HTR-8/SVneo (cell line): Measurements from ENCODE around the gene AFG3L2.

Experiments
- DNase-seq: peaks from one replicate; pipeline ENCODE4 v3.0.0; 2011; ENCODE audit warnings: low spot score, mixed read lengths; ENCODE audit not compliant: insufficient read length
- FAIRE-seq: peaks from 2 replicates; lab custom pipeline; 2011; peaks lifted over from hg19 to GRCh38; lab: Jason Lieb, UNC

Gene AFG3L2

DNA sequence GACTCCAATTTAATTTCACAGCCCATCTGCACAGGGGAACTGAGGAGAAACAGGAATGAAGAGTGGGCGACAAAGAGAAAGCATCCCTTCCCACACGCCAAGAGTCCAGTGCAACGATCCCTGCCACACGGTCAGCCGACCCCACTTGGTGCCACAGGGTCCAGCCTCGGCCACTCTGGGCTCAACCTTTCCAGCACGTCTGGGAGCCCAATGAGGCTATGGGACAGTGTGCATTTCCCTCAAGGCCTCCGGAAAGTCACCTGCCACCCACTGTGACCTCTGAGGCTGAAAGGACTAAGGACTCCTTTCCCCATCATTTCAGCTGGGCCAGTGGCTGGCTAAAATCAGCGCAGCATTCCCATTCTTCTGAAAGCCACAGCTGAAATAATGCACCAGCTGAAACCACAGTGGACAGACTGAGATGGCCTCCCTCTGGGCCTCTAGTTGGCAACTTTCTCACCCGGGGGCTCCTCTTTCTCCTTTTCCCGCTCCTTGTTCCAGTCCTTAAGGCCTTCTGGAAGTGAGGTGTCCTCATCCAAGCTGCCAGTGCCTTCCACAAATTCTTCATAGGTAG, 47.8 kb downstream of the AFG3L2 start:
- DNase-seq, result no peak
- no peak for FAIRE-seq

DNA sequence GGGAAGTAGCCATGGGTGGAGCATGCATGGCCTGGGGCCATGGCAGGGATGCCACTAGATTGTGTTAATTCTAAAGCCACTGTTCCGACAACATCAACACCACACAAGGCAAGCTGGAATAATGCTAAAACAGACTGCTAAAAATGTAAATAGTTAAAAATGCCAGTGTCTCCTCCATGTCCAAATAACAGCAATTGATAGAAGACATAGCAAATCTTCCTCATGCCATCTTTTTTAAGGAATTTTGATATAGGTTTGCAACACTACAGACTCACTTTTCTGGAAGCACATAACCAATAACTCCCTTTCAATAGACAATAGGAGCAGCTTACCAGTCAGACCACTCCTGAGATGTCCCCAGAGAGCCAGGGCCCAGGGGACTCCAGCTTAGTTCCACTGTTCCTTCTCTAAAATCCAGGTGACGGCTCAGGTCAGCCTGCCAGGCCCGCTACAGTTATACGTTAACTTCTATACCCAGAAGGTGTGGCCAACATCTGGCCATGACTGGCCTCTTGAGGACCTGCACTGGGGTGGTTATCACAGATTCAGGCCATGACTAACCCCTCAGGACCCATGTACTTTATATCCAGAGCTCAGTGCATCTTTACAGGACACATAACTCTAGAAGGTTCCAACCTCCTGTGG, 48.7 kb downstream of the AFG3L2 start:
- DNase-seq (no peak), FAIRE-seq (no peak)

DNA sequence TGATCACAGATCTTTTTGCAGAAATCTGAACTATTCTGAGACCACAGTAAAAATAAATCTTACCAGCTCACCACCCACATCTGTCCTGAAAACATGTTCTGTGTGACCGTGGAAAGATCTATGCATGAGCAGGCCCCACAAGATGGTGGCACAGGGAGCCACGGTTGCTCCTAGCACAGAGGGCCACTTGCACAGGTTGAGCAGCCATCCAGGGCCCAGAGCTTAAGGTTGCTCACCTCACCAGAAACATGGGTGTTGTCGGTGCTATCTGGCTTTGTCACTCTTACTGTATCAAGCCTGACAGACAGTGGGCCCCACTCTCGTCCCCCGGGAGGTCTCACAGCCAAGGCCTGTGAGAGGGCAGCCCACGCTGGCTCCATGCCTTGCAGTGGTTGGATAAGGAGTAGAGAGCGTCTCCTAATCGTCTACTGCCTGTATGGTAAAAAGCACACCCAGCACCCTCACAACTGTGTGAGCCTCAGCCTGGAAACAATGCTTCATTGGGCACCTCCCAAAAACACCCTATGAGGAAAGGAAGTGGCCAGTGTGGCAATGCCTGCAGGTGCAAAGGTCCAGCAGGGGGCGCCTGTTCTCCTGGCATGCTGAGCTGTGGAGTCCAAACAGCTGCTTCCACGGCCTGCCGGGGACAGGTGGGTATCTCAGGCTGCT, 49.4 kb downstream of the AFG3L2 start:
- DNase-seq (peak; percentile 75), FAIRE-seq (peak; percentile 26)

DNA sequence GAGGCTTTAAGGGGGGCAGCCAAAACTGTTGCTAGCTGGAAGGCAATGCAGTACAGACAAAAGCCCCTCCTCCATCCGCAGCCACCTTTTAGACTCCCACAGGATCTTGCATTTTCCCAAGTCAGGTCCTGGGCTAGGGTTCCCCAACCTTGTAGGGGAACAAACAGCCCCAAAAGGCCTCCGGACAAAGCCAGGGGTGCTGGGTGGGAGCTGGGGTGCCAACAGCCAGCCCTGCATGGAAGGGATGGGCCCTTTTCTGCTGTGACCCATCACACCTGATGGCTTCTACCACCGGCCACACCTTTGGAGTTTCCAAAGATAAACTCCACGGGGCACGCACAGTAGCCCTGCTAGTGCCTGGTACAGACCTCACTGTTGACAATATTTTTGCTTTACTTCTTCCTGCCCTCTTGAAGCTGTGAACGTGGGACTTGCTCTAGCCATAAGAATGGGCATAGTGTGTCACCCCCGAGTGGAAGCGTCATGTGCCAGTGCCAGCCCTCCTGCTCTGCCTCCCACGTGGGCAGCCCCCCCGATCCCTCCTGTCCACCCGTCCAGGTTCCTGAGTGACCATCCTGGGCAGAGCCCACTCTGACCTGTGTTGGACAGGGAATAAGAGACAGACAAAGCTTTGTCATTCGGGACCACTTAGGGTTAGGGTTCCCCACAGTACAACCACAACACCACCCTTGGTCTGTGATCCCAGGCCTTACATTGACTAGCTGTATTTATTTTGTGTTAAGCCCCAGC, 50.1 kb downstream of the AFG3L2 start:
- no peak for FAIRE-seq
- DNase-seq, result no peak

DNA sequence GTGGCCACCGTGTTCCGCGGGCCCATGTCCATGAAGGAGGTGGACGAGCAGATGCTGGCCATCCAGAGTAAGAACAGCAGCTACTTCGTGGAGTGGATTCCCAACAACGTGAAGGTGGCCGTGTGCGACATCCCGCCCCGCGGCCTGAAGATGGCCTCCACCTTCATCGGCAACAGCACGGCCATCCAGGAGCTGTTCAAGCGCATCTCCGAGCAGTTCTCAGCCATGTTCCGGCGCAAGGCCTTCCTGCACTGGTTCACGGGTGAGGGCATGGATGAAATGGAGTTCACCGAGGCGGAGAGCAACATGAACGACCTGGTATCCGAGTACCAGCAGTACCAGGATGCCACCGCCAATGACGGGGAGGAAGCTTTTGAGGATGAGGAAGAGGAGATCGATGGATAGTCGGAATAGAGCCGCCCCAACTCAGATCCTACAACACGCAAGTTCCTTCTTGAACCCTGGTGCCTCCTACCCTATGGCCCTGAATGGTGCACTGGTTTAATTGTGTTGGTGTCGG, 51.2 kb downstream of the AFG3L2 start:
- DNase-seq (no peak), FAIRE-seq (no peak)

DNA sequence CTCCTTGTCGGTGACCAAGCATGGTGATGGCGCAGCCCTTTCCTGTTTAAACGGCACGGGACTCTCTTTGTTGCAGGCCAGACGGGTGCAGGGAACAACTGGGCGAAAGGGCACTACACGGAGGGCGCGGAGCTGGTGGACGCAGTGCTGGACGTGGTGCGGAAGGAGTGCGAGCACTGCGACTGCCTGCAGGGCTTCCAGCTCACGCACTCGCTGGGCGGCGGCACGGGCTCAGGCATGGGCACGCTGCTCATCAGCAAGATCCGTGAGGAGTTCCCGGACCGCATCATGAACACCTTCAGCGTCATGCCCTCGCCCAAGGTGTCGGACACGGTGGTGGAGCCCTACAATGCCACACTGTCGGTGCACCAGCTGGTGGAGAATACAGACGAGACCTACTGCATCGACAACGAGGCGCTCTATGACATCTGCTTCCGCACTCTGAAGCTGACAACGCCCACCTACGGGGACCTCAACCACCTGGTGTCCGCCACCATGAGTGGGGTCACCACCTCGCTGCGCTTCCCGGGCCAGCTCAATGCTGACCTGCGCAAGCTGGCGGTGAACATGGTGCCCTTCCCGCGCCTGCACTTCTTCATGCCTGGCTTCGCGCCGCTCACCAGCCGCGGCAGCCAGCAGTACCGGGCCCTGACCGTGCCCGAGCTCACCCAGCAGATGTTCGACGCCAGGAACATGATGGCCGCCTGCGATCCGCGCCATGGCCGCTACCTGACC, 51.9 kb downstream of the AFG3L2 start:
- no peak for FAIRE-seq
- no peak for DNase-seq

DNA sequence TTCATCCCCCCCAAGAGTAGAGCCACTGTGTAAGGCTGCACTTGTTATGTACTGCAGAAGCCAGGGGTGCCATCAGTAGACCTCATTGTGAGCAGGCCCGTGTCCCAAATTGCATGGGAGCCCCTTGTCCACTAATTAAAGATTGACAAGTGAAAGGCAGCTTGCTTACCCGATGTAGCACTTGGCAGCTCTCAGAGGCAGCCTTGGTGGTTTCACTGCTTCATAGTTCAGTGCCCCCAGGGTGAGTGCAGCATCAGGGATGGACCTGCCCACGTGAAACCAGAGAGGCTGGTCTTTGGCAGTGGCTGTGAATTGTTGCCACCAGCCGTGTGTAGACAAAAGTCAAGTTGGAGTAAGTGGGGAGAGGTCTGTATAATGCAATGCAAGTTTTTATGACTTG, 55.7 kb downstream of the AFG3L2 start:
- FAIRE-seq (no peak), DNase-seq (no peak)

DNA sequence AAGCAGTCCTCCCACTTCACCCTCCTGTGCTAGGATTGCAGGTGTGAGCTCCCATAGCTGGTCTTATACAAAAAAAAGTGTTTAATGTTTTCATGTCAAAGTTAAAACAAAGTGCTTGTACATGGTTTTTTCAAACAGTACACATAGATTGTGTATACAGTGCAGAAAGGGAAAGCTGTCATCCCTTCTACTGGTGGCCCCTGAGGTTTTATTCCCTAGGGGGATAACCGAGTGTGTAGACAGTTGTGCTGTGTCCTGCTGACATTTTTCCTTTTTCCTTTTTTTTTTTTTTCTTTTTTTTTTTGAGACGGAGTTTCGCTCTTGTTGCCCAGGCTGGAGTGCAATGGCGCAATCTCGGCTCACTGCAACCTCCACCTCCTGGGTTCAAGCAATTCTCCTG, 58.2 kb downstream of the AFG3L2 start:
- DNase-seq (no peak), FAIRE-seq (no peak)

DNA sequence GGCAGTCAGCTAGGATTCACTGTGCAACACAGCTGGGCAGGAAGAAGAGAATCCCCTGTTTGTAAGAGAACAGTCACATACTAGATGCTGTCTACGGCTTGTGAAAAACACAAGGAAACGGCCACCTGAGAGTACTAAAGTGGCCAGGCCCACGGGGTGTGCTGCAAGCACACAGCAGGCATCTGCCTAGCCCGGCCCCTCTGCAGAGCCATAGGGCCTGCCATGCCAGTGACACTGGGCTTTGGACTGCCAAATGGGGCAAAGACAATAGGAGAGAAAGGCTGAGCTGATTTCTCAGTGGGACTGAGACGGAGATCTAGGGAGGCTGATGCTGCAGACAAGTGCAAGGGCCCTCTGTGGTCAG, 58.7 kb downstream of the AFG3L2 start:
- DNase-seq, result no peak
- FAIRE-seq, result no peak

DNA sequence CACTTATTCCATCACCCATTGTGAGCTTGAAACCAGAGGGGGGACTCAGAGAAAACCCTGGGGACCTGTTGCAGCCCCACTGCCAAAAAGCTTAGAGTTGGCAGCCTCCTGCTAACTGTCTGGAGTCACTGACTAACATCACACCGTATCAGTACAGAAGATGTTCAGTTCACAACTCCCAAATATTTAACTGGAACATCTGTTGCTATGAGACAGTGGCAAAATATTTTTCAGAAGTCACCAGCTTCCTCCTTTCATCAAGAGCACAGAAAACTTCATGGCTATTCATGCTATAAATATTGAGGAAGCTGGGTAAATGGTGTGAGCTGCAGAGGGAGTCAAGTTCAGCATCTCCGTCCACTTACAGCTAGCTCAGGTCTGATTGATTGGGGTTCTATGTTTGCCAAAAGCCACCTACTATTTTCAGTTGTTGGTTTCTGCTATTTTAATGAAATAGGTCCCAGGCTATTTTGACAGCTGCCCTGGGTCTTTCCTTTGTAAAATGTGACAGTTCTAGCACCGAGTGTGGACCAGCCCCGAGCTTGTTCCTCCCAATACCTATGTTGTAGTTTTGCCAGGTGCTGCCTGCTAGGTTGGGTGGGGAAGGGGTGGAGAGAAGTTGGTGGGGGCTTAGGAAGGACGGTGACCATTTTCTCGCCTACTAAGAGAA, 59.2 kb downstream of the AFG3L2 start:
- FAIRE-seq, result no peak
- no peak for DNase-seq

DNA sequence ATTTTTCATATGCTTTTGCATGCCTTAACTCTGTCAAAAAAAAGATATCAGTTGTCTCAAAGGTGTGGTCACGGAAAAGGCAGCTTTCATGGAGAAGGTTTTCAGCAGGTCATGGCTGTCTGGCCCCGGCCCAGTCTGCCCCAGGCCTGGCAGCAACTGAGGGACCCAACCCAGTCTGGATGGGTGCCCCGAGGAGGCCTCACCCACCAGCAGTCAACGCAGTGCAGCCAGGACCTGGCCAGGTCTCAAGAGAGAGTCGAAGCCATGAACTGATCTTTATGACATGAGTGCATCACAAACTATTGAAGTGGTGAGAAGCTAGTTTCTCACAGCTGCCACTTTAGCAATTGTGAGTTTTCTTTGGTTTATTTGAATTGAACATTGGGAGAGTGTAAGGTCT, 61.1 kb downstream of the AFG3L2 start:
- FAIRE-seq (no peak), DNase-seq (no peak)

DNA sequence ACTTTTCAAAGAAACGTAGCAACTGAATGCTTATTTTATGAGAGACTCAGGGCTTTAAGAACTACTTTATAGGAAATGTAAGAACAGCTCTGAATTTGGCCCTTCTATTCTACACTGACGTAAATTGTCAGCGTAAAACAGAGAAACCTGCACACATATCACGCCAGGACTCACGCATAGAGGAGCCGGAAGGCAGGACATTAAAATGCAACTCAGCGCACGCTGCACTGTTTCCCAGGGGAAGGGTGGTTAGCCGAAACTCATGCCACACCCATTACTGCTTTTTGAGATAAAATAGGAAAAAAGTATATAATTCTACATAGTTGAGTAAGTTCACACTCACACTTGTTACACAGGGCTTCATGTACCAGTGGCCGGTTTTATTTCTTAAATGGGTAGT, 61.5 kb downstream of the AFG3L2 start:
- no peak for FAIRE-seq
- DNase-seq, result no peak

DNA sequence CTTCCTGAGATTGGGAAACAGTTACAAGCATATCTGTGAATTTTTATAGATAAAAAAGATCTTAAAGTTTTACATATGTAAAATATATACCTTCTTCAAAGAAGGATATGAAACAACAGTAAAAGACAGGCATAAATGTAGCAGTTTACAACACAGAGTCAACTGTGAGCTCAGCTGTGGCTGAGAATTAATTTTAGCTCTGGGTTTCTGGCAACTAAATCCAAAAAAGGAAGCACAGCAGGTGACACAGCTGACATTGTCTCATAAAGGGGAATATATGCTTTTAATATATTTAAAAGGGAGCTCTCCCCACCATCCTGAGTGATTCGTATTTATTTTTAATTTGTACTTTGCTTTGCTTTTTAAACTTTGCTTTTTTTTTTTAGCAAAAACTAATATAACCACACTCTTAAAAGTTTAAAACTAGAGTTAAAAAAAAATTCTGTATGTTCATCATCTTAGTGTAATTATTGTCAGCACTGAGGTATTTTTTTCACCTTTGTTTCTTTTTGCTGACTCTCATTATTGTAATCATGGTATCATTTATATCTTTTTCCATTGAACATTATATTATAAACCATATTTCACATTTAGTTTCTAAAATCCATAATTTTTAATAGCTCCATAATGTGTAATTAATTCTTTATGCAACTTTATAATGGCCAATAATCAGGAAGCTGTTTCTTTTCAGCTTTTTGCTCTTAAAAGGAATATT, 62.3 kb downstream of the AFG3L2 start:
- FAIRE-seq (no peak), DNase-seq (no peak)

DNA sequence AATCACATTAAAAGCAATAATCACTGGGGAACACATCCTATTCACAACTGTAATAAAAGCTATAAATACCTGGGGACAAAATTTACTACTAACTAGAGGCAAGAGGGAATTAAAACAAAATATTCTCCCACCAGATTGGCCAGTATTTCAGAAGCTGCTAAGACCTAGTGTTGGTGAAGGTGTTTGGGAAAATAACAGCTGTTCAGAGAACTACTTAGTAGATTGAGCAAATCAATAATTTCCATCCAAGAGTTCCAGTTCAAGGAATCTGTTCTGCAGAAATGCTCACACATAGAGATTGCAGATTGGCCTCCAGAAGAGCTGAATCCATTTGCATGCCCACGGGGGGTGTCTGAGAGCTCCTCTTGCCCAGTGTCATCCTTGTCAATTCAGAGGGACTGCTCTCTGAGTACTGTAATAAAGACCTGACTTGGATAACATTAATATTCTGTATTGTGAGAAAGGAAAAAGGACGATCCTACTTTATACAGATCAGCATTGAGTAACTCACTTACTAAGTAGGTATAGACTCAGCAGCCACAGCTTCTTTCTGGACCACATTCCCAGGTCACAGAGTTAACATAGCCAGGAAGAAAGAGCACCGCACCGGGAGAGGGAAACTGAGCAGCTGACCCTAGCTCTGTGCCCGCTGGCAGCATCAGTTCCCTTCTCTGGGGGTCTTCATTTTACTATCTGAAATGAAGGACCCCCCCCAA, 63.3 kb downstream of the AFG3L2 start:
- no peak for DNase-seq
- FAIRE-seq, result no peak

DNA sequence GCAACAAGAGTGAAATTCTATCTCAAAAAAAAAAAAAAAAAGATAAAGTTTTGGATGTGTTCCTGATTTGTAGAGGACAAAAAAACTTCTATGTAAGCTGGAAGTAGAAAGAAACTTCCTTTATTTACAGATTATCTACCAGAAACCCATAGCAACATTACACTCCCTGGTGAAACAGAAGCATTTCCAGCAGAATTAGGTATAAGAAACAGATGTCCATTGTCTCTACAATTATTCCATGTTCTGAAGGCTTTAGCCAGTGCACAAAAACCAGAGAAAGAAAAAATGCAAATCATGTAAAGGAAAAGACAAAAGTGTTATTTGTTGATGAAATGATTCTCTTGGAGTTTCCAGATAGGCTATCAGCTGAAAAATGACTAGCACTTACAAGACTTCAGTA, 64.1 kb downstream of the AFG3L2 start:
- FAIRE-seq (no peak), DNase-seq (no peak)

DNA sequence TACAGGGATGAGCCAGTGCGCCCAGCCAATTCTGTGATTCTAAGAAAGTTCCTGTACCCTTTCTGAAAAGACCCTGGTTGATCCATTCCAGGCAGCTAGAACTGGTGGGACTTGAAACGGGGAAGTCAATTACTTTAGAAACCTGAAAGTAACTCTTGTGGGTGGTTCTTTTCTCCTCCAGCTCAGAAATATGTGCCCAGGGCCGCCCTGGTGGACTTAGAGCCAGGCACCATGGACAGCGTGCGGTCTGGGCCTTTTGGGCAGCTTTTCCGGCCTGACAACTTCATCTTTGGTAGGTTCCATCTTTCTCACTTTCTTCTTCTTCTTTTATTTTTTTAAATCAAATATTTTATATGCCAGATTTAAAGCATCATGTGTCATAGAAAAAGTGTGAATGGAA, 66.3 kb downstream of the AFG3L2 start:
- FAIRE-seq (no peak), DNase-seq (no peak)

DNA sequence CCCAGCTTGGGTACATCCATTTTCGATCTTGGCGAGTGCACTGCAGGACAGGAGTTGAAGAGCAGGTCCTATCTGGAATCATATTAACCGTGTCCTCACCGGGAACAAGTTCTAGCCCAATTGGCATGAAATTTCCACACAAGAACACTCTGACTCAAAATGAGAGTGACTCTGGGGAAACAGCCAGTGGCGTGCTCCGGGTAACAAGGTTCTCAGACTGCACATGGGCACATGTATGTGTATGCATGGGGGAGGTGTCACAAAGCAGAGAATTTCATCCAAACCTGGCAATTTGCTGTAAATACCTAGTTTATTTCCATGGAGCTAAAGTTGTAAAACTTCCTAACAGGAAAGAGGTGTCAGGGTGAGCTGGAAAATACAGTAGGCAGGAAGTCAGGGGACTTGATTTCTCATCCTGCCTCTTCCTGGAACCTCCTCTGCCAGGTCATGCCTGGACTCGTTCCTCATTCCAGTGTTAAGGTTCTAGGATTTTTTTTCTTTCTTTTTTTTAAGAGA, 67.3 kb downstream of the AFG3L2 start:
- FAIRE-seq (no peak), DNase-seq (no peak)

DNA sequence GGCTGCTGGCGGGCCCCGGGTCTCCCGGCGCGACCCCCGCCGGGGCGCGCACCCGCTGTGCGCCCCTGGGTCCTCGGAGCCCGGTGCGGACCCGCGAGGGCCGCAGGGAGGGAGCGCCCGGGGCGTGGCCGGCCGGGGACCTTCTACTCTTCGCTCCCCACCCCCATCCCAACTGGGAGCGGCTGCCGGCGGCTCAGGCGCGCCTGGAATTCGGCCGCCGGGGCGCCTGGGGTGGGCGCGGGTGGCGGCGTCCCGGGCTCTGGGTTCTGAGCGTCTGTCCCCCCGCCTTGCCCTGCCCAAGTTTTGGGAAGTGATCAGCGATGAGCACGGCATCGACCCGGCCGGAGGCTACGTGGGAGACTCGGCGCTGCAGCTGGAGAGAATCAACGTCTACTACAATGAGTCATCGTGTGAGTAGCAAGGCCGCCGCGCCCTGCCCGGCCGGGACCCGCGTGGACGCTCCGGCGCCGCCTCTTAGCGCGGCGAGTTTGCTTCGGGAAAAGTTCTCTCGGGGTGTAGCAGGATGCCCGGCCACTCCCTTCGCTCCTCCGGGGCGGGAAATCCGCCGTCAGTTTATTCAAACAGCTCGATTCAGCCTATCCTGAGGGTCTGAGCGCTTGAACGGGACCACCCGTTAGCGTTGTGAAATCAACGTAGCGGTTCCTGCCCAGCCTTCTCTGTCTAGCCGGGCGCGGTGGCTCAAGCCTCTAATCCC, 68.5 kb downstream of the AFG3L2 start:
- DNase-seq, result peak; percentile 61
- no peak for FAIRE-seq
